Spleen (tissue), 7 donors: ENCODE measurements around the gene PLD4.

Experiments used
- POLR2A ChIP-seq, 3 donors: fragments of 450-650 bp; IDR thresholded peaks; one replicate each; pipeline ENCODE4 v1.5.1; 2017; ENCODE audit warnings: antibody characterized with exemption in 3 of 3, mild to moderate bottlenecking in 1 of 3
- POLR2AphosphoS5 ChIP-seq, 3 donors: sonication (generic); formaldehyde crosslinking; IDR thresholded peaks; one replicate each; pipeline ENCODE4 v1.5.1; 2017; ENCODE audit warnings: antibody characterized with exemption in 3 of 3
- TF ChIP-seq, protein P1 (sequence below), 11 experiments: fragments of 200-600 bp in 7 of 11; fragments of 450-650 bp in 4 of 11; sonication (generic) in 4 of 11; IDR thresholded peaks in 8 of 11; conservative IDR thresholded peaks in 3 of 11; 1 replicate in 7 of 11; 2 replicates in 4 of 11; pipeline versions ENCODE4 v1.4.0 to v1.8.0; 2016 to 2021; ENCODE audit warnings: antibody characterized with exemption in 11 of 11, inconsistent platforms in 4 of 11, mild to moderate bottlenecking in 1 of 11
- donor health status: DM: no; HTN: no; CAD: no; lungs with moderate emphysema.
- donor health status: DM: no; HTN: no; CAD: no.
- donor health status: DM: no; HTN: no; CAD: no.

DNA sequence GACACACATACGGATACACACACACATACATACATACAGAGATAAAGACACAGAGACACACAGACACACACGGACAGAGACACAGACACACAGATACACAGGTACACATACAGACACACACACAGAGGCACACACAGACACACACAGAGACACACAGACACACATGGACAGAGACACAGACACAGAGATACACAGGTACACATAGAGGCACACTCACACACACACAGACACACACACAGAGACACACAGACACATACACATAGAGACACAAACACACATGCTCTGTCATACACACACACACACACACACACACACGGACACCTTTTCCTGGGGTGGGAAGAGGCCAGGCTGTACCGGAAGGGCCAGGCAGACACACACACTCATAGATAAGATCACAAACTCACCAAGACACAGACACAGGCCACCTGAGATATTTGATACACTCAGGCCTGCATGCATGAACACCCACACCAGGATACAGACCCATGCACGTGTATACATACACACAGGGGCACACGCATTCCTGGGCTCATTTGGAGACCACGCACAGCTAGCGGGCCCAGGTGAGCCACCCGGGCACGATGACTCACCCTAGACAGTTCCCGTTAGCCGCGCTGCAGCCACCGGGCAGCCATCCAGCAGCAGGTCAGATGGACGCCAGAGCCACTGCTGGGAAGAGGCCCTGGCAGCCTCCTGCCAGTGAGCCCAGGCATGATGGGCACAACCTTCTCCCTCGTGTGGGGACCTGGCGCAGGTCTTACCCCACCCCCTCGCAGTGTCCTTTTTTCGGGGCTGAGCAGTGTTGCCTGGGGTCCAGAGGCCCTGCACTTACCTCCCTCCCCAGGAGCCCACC, 55.3 kb downstream of the PLD4 start:
- TF ChIP-seq, protein P1, sequence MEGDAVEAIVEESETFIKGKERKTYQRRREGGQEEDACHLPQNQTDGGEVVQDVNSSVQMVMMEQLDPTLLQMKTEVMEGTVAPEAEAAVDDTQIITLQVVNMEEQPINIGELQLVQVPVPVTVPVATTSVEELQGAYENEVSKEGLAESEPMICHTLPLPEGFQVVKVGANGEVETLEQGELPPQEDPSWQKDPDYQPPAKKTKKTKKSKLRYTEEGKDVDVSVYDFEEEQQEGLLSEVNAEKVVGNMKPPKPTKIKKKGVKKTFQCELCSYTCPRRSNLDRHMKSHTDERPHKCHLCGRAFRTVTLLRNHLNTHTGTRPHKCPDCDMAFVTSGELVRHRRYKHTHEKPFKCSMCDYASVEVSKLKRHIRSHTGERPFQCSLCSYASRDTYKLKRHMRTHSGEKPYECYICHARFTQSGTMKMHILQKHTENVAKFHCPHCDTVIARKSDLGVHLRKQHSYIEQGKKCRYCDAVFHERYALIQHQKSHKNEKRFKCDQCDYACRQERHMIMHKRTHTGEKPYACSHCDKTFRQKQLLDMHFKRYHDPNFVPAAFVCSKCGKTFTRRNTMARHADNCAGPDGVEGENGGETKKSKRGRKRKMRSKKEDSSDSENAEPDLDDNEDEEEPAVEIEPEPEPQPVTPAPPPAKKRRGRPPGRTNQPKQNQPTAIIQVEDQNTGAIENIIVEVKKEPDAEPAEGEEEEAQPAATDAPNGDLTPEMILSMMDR (IDR thresholded peaks at IDR 0.05 in 8 of 11, conservative IDR thresholded peaks at IDR 0.05 in 3 of 11), result no peak
- TF ChIP-seq POLR2A (IDR thresholded peaks at IDR 0.05) (no peak), POLR2AphosphoS5 (IDR thresholded peaks at IDR 0.05) (no peak)
